H1 (cell line): ENCODE measurements around the gene CELF2. TPM values are rescaled to one million over a fixed set of nuclear protein-coding genes. Genes with fewer than 3 reads are reported as not detected.

ENCODE experiments used
- CTCF ChIA-PET: fragments of 300-600 bp; sonication (Branson Sonifier 250); formaldehyde crosslinking; loops from one replicate; lab custom pipeline; 2021; ENCODE audit not compliant: partially characterized antibody; lab: Charles Lee
- POLR2A ChIA-PET: fragments of 300-600 bp; sonication (Branson Sonifier 250); formaldehyde crosslinking; loops from one replicate; lab custom pipeline; 2021; ENCODE audit warnings: inconsistent platforms; ENCODE audit not compliant: partially characterized antibody; lab: Charles Lee
- DNase-seq, 2 experiments: peaks; one replicate each; pipeline versions ENCODE4 v3.0.0 to v3.0.0-alpha.2; 2010 to 2022; ENCODE audit warnings: low spot score in 2 of 2, low read depth in 1 of 2, mixed read lengths in 1 of 2
- FAIRE-seq: peaks from 2 replicates; lab custom pipeline; 2011; peaks lifted over from hg19 to GRCh38; lab: Jason Lieb, UNC
- H2AFZ ChIP-seq: 2 replicates; pipeline ENCODE4 v1.8.1; 2012; ENCODE audit warnings: low read length, inconsistent platforms
- H2AK5ac ChIP-seq: 2 replicates; pipeline ENCODE4 v1.6.1; 2013; ENCODE audit warnings: low read depth, low read length
- H2BK120ac ChIP-seq: replicated peaks from 2 replicates; pipeline ENCODE3; 2013; ENCODE audit warnings: low read depth, low read length, inconsistent platforms
- H2BK12ac ChIP-seq: 2 replicates; pipeline ENCODE4 v1.6.1; 2013; ENCODE audit warnings: low read depth, low read length
- H2BK15ac ChIP-seq: 2 replicates; pipeline ENCODE4 v1.6.1; 2013; ENCODE audit warnings: low read length
- H2BK20ac ChIP-seq: 2 replicates; pipeline ENCODE4 v1.6.1; 2013; ENCODE audit warnings: low read length
- H2BK5ac ChIP-seq: 2 replicates; pipeline ENCODE4 v1.6.1; 2013; ENCODE audit warnings: low read depth, low read length
- H3K14ac ChIP-seq: 2 replicates; pipeline ENCODE4 v1.6.1; 2013; ENCODE audit warnings: inconsistent platforms; ENCODE audit not compliant: insufficient read length
- H3K18ac ChIP-seq: 2 replicates; pipeline ENCODE4 v1.6.1; 2013; ENCODE audit warnings: low read length; ENCODE audit errors: extremely low read depth
- H3K23ac ChIP-seq: 2 replicates; pipeline ENCODE4 v1.6.1; 2013; ENCODE audit warnings: inconsistent platforms; ENCODE audit not compliant: insufficient read length
- H3K23me2 ChIP-seq: 2 replicates; pipeline ENCODE4 v1.6.1; 2013; ENCODE audit warnings: low read depth, low read length
- H3K27ac ChIP-seq: 2 replicates; pipeline ENCODE4 v1.6.1; 2011; ENCODE audit warnings: low read depth, low read length, inconsistent platforms
- H3K27me3 ChIP-seq, 4 experiments: replicated peaks in 1 of 4; 1 replicate in 1 of 4; 2 replicates in 3 of 4; pipeline versions ENCODE4 v1.6.1 to v1.8.1; 2011 to 2013; ENCODE audit warnings: low read length in 3 of 4, mild to moderate bottlenecking in 3 of 4, inconsistent platforms in 2 of 4, mixed read lengths in 2 of 4, moderate library complexity in 1 of 4; ENCODE audit not compliant: control insufficient read depth in 3 of 4, insufficient read depth in 3 of 4; ENCODE audit errors: extremely low read depth in 1 of 4
- H3K36me3 ChIP-seq, 4 experiments: 2 replicates each; pipeline versions ENCODE4 v1.6.1 to v1.8.1; 2011 to 2013; ENCODE audit warnings: mild to moderate bottlenecking in 4 of 4, low read length in 3 of 4, moderate library complexity in 2 of 4, control low read depth in 1 of 4, inconsistent platforms in 1 of 4; ENCODE audit not compliant: insufficient read depth in 4 of 4, control insufficient read depth in 2 of 4
- H3K4ac ChIP-seq: replicated peaks from 2 replicates; pipeline ENCODE3; 2013; ENCODE audit warnings: low read length, low read depth, mixed read lengths, inconsistent platforms; ENCODE audit not compliant: insufficient read length
- H3K4me1 ChIP-seq, 4 experiments: replicated peaks in 1 of 4; 1 replicate in 1 of 4; 2 replicates in 3 of 4; pipeline versions ENCODE4 v1.6.1 to v1.8.1; 2011 to 2013; ENCODE audit warnings: low read length in 3 of 4, inconsistent platforms in 2 of 4, mixed read lengths in 1 of 4; ENCODE audit not compliant: insufficient read depth in 4 of 4, control insufficient read depth in 3 of 4
- H3K4me2 ChIP-seq, 2 experiments: 2 replicates each; pipeline versions ENCODE4 v1.6.1 to v1.8.1; 2011 to 2013; ENCODE audit warnings: low read depth in 2 of 2, low read length in 2 of 2, control low read depth in 1 of 2, inconsistent platforms in 1 of 2, mild to moderate bottlenecking in 1 of 2; ENCODE audit not compliant: insufficient read depth in 1 of 2
- H3K4me3 ChIP-seq, 4 experiments: fragments of 200-600, 300-600 bp in 1 of 4; sonication (generic), shearing (Covaris generic), sonication (Bioruptor Twin) in 1 of 4; 2 replicates each; pipeline versions ENCODE4 v1.5.1 to v1.8.1; 2011 to 2016; ENCODE audit warnings: low read length in 4 of 4, low read depth in 3 of 4, control low read depth in 2 of 4, inconsistent platforms in 2 of 4, mild to moderate bottlenecking in 2 of 4, mixed read lengths in 1 of 4, moderate library complexity in 1 of 4; ENCODE audit not compliant: insufficient read depth in 2 of 4; ENCODE audit errors: extremely low read depth in 1 of 4
- H3K56ac ChIP-seq: replicated peaks from 2 replicates; pipeline ENCODE3; 2013; ENCODE audit warnings: low read depth, mild to moderate bottlenecking, mixed read lengths, low read length, inconsistent platforms; ENCODE audit not compliant: insufficient read length
- H3K79me1 ChIP-seq: 2 replicates; pipeline ENCODE4 v1.6.1; 2013; ENCODE audit warnings: low read depth, low read length, control low read depth
- H3K79me2 ChIP-seq, 2 experiments: 2 replicates each; pipeline versions ENCODE4 v1.6.1 to v1.8.1; 2012 to 2013; ENCODE audit warnings: low read length in 2 of 2, mild to moderate bottlenecking in 2 of 2, inconsistent platforms in 1 of 2; ENCODE audit not compliant: insufficient read depth in 2 of 2, control insufficient read depth in 1 of 2
- H3K9ac ChIP-seq, 4 experiments: replicated peaks in 1 of 4; 1 replicate in 1 of 4; 2 replicates in 3 of 4; pipeline versions ENCODE4 v1.6.1 to v1.8.1; 2011 to 2013; ENCODE audit warnings: low read depth in 3 of 4, low read length in 3 of 4, control low read depth in 2 of 4, mild to moderate bottlenecking in 2 of 4, moderate library complexity in 2 of 4, inconsistent platforms in 1 of 4; ENCODE audit errors: extremely low read depth in 1 of 4
- H3K9me3 ChIP-seq, 2 experiments: 2 replicates each; pipeline versions ENCODE4 v1.6.1 to v1.8.1; 2012 to 2013; ENCODE audit warnings: mild to moderate bottlenecking in 2 of 2, moderate library complexity in 2 of 2, control low read depth in 1 of 2, inconsistent platforms in 1 of 2, low read depth in 1 of 2, low read length in 1 of 2, mixed read lengths in 1 of 2; ENCODE audit not compliant: insufficient read depth in 2 of 2
- H4K20me1 ChIP-seq, 2 experiments: replicated peaks in 1 of 2; 2 replicates each; pipeline versions ENCODE3 to v1.8.1; 2011 to 2013; ENCODE audit warnings: inconsistent platforms in 2 of 2, low read length in 2 of 2, mild to moderate bottlenecking in 1 of 2; ENCODE audit not compliant: insufficient read depth in 2 of 2, control insufficient read depth in 1 of 2
- H4K5ac ChIP-seq: 2 replicates; pipeline ENCODE4 v1.6.1; 2013; ENCODE audit warnings: low read length, low read depth, mixed read lengths, inconsistent platforms; ENCODE audit not compliant: insufficient read length
- H4K8ac ChIP-seq: 2 replicates; pipeline ENCODE4 v1.8.0; 2013; ENCODE audit warnings: mild to moderate bottlenecking, moderate library complexity, low read length, inconsistent platforms; ENCODE audit not compliant: insufficient read depth; ENCODE audit errors: extremely low read depth
- H4K91ac ChIP-seq: replicated peaks from 2 replicates; pipeline ENCODE3; 2013; ENCODE audit warnings: low read length, mixed read lengths, inconsistent platforms; ENCODE audit not compliant: insufficient read length
- BRCA1 ChIP-seq: IDR thresholded peaks from 2 replicates; pipeline ENCODE4 v1.6.1; 2012; ENCODE audit warnings: low read depth, low read length, improper control_type of control experiment
- GABPA ChIP-seq: IDR thresholded peaks from 2 replicates; pipeline ENCODE4 v1.6.1; 2011; ENCODE audit warnings: mild to moderate bottlenecking, low read length, moderate library complexity, borderline replicate concordance; ENCODE audit not compliant: insufficient read depth
- GTF2F1 ChIP-seq: IDR thresholded peaks from 2 replicates; pipeline ENCODE4 v1.6.1; 2012; ENCODE audit warnings: low read depth, low read length, improper control_type of control experiment, borderline replicate concordance
- NANOG ChIP-seq: IDR thresholded peaks from 2 replicates; pipeline ENCODE4 v1.6.1; 2011; ENCODE audit warnings: low read length, low read depth, mild to moderate bottlenecking, inconsistent platforms; ENCODE audit not compliant: insufficient read depth, poor library complexity, severe bottlenecking
- NRF1 ChIP-seq: IDR thresholded peaks from 2 replicates; pipeline ENCODE4 v1.6.1; 2011; ENCODE audit warnings: mild to moderate bottlenecking, low read depth, low read length, improper control_type of control experiment
- RAD21 ChIP-seq, 2 experiments: IDR thresholded peaks in 1 of 2; conservative IDR thresholded peaks in 1 of 2; 2 replicates each; pipeline ENCODE4 v1.6.1; 2011; ENCODE audit warnings: low read depth in 2 of 2, low read length in 2 of 2, improper control_type of control experiment in 1 of 2, inconsistent platforms in 1 of 2, mild to moderate bottlenecking in 1 of 2, moderate library complexity in 1 of 2
- SIRT6 ChIP-seq: IDR thresholded peaks from one replicate; pipeline ENCODE4 v1.7.1; 2012; ENCODE audit warnings: low read length, inconsistent platforms
- SUZ12 ChIP-seq: fragments of 200-600 bp; sonication (generic); IDR thresholded peaks from 2 replicates; pipeline ENCODE4 v1.6.1; 2012; ENCODE audit warnings: mild to moderate bottlenecking, inconsistent platforms, low read length, moderate library complexity, mixed read lengths
- TEAD4 ChIP-seq: IDR thresholded peaks from 2 replicates; pipeline ENCODE4 v1.6.1; 2012; ENCODE audit warnings: low read depth, low read length, inconsistent platforms, mixed read lengths
- WGBS, 2 experiments: shearing (Covaris generic) in 1 of 2; methylation state at CpG; one replicate each; pipeline versions ENCODE4 v1.1.6 to v1.1.7; 2013 to 2015; ENCODE audit warnings: low lambda C conversion rate in 2 of 2, mixed read lengths in 2 of 2, inconsistent platforms in 1 of 2, low coverage in 1 of 2, missing lambda C conversion rate in 1 of 2; ENCODE audit not compliant: insufficient replicate concordance in 2 of 2, insufficient coverage in 1 of 2, insufficient read length in 1 of 2; ENCODE audit errors: extremely low coverage in 1 of 2, missing lambda C conversion rate in 1 of 2; 5-methylcytosine and 5-hydroxymethylcytosine counted together
- polyA plus RNA-seq, 7 experiments: library from polyadenylated mRNA; depleted of rRNA in 3 of 7; stranded (reverse) in 5 of 7; unstranded in 2 of 7; fragments of >200 nt in 5 of 7; fragments of 200-250 nt in 2 of 7; gene quantifications; 1 replicate in 5 of 7; 2 replicates in 1 of 7; 4 replicates in 1 of 7; pipeline versions ENCODE4 v1.2.1 to v1.2.3, GENCODE V29; 2011 to 2013; ENCODE audit warnings: missing spikeins in 2 of 7, mixed read lengths in 2 of 7
- total RNA-seq: library from RNA; stranded (reverse); fragmentation: NEBNext Ultra II Directional; extraction: Animal tissue kit (Norgen Biotek cat#: 25700); gene quantifications from 2 replicates; pipeline ENCODE4 v1.2.1, GENCODE V29; 2021
- TF ChIP-seq, protein P1 (sequence below): IDR thresholded peaks from 2 replicates; pipeline ENCODE4 v1.6.1; 2012; ENCODE audit warnings: low read length, inconsistent platforms

The CELF2 gene
- total and polyA plus RNA-seq, 2 of the 8 experiments (the other 6 are each of a cell fraction or from before 2014, with no cell fraction given) = 18.3 to 22.7 TPM

DNA sequence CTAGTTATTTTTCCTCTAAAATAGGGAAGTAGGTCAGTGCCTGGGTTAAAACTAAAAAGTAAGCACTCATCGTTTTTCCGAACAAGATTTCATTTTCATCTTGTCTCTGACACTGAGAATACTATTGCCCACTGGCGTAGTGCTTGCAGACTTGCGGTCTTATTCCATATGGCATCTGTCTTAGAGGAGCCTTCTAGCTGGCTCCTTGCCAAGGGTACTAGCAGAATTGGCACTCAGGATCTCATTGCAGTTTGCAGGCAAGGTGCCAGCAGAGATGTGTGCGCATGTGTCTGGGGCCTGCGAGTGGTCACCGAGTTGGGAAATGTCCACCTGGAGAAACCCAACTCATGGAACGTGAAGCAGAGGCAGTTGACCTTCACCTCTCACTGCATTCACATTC, 143.4 kb downstream of the CELF2 start:
- Histone ChIP-seq H4K91ac (no peak overlapping the region), H3K4me2 (no peak overlapping the region), H3K4me1 (peaks cover 3 to 17% (median 9%) of the 10 kb centered on the region in 4 experiments; a peak in 6 of 7 replicates), H3K9ac (no peak overlapping the region), H3K79me1 (no peaks in the 10 kb centered on the region), H3K9me3 (peaks cover 4% of the 10 kb centered on the region in 2 experiments; a peak in 2 of 4 replicates), H2BK20ac (no peak overlapping the region), H2BK5ac (no peak overlapping the region), H3K27me3 (no peaks in the 10 kb centered on the region; a peak in 1 of 7 replicates), H3K4me3 (no peak overlapping the region), H3K4ac (no peak overlapping the region), H3K23ac (no peak overlapping the region), H3K56ac (no peak overlapping the region), H4K20me1 (no peaks in the 10 kb centered on the region), H2AK5ac (no peak overlapping the region), H4K5ac (no peak overlapping the region), H3K18ac (no peak overlapping the region), H3K14ac (no peak overlapping the region), H2BK15ac (no peak overlapping the region), H2BK12ac (no peak overlapping the region), H3K79me2 (no peaks in the 10 kb centered on the region), H3K27ac (no peak overlapping the region), H3K23me2 (peaks cover 12% of the 10 kb centered on the region; the same call in 1 of the 2 replicates), H2AFZ (no peak overlapping the region), H3K36me3 (no peaks in the 10 kb centered on the region), H4K8ac (no peak overlapping the region), H2BK120ac (no peak overlapping the region)
- 98% methylated on average over 8 of the region's 8 CpGs; no CpG with 5 or more reads in 1 of the 2 experiments for WGBS, 2 experiments
- ChIA-PET CTCF (no interaction called here), POLR2A (no interaction called here)
- DNase-seq (no peak), FAIRE-seq (no peak)
- no peak for TF ChIP-seq NRF1
- TF ChIP-seq TEAD4 = no peak
- no peak for TF ChIP-seq GTF2F1
- TF ChIP-seq, protein P1, sequence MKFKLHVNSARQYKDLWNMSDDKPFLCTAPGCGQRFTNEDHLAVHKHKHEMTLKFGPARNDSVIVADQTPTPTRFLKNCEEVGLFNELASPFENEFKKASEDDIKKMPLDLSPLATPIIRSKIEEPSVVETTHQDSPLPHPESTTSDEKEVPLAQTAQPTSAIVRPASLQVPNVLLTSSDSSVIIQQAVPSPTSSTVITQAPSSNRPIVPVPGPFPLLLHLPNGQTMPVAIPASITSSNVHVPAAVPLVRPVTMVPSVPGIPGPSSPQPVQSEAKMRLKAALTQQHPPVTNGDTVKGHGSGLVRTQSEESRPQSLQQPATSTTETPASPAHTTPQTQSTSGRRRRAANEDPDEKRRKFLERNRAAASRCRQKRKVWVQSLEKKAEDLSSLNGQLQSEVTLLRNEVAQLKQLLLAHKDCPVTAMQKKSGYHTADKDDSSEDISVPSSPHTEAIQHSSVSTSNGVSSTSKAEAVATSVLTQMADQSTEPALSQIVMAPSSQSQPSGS = no peak
- TF ChIP-seq GABPA = no peak
- TF ChIP-seq BRCA1 = no peak
- TF ChIP-seq NANOG = no peak
- no peak for TF ChIP-seq SUZ12
- no peak for TF ChIP-seq RAD21 (IDR thresholded peaks at IDR 0.05 in 1 of 2, conservative IDR thresholded peaks at IDR 0.05 in 1 of 2; ENCODE audit: low read depth in 2 of 2, low read length in 2 of 2)
- no peak for TF ChIP-seq SIRT6
